HG03565 (cell line): Measurements from ENCODE around the gene MUC22.
"Not testable (repeated sequence)": the region's sequence is repeated elsewhere in the genome, so short reads cannot be mapped to it uniquely, and the experiment has no call there.

ENCODE experiments used
- ATAC-seq: cut with Tn5 transposase; IDR thresholded peaks from one replicate; pipeline ENCODE4 v1.9.1; 2021; ENCODE audit warnings: mild to moderate bottlenecking, moderate library complexity; ENCODE audit not compliant: unreplicated experiment

MUC22 gene

GRCh38 chr6:30997301-30997700, 13.0 kb upstream of the MUC22 start:
- no peak for ATAC-seq

GRCh38 chr6:30998785-30999184, 11.5 kb upstream of the MUC22 start:
- ATAC-seq, result no peak

GRCh38 chr6:31000067-31000860, 10.0 kb upstream of the MUC22 start:
- not testable (repeated sequence) for ATAC-seq

- ATAC-seq, result no peak
These were observed 8.9 kb upstream of the MUC22 start for GRCh38 chr6:31001281-31001888.

GRCh38 chr6:31002471-31002870, 7.8 kb upstream of the MUC22 start:
- ATAC-seq, result no peak

GRCh38 chr6:31004794-31005193, 5.5 kb upstream of the MUC22 start:
- no peak for ATAC-seq

GRCh38 chr6:31005249-31006020, 4.8 kb upstream of the MUC22 start:
- ATAC-seq, result no peak

GRCh38 chr6:31007694-31008093, 2.6 kb upstream of the MUC22 start:
- no peak for ATAC-seq

- ATAC-seq, result no peak
These were observed 2.1 kb upstream of the MUC22 start for GRCh38 chr6:31008165-31008564.

GRCh38 chr6:31009731-31010130, 543 bp upstream of the MUC22 start:
- ATAC-seq, result no peak

- no peak for ATAC-seq
These were observed 879 bp downstream of the MUC22 start for GRCh38 chr6:31011153-31011552.

- no peak for ATAC-seq
These were observed 6.5 kb downstream of the MUC22 start for GRCh38 chr6:31016659-31017299.

- ATAC-seq, result not testable (repeated sequence)
These were observed 7.2 kb downstream of the MUC22 start for GRCh38 chr6:31017436-31017835.

GRCh38 chr6:31020057-31020456, 9.8 kb downstream of the MUC22 start:
- no peak for ATAC-seq

GRCh38 chr6:31020631-31021255, 10.5 kb downstream of the MUC22 start:
- not testable (repeated sequence) for ATAC-seq

GRCh38 chr6:31021705-31022531, 11.6 kb downstream of the MUC22 start:
- not testable (repeated sequence) for ATAC-seq

- no peak for ATAC-seq
These were observed 15.3 kb downstream of the MUC22 start for GRCh38 chr6:31025595-31025994.

- ATAC-seq, result no peak
These were observed 20.8 kb downstream of the MUC22 start for GRCh38 chr6:31031095-31031494.

GRCh38 chr6:31033075-31033474, 22.8 kb downstream of the MUC22 start:
- ATAC-seq, result no peak
